DMS79 treated with DMSO at 0.1 percent for 48 hours (cell line): ENCODE data around the gene NMNAT3.
"Not testable (repeated sequence)": the region's sequence is repeated elsewhere in the genome, so short reads cannot be mapped to it uniquely, and the experiment has no call there.

Source experiments
- DNase-seq: peaks from one replicate; lab custom pipeline; 2025; lab: John Stamatoyannopoulos, UW

The NMNAT3 gene

DNA sequence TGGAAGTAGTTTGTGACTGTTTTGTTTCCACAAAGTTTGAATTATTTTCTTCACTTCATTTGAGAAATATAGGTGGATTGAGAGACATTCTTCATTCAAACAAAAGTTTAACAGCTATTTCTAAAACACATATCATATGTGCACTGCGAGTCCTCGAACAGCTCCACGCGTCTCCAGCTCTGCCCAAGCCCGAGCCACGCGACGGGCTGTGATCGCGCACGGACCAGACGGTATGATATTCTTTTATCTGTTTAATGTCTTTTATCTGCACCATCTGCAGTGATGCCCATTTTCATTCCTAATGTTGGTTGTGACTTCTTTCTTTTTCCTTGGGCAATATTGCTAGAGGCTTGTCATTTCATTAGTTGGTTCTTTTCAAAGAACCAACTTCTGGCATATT lies 94.1 kb downstream of the NMNAT3 start:
- not testable (repeated sequence) for DNase-seq

DNA sequence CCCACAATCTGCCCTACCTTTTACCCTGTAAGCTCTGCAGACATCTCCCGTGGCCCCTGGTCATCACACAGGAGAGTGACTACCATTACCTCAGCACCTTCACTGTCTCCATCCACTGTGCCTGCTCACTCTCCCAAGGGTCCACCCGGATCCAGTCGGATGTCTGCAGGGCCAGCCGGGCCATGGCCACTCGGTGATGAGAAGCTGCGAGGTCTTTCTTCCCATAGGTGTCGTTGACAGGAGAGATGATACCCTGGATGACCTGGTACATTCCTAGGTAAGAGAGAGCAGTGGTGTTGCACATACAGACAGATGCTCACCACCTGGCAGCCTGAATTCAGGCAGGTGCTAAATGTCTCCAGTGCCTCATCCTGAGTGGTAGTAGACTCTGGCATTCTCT lies 99.0 kb downstream of the NMNAT3 start:
- DNase-seq, result no peak

DNA sequence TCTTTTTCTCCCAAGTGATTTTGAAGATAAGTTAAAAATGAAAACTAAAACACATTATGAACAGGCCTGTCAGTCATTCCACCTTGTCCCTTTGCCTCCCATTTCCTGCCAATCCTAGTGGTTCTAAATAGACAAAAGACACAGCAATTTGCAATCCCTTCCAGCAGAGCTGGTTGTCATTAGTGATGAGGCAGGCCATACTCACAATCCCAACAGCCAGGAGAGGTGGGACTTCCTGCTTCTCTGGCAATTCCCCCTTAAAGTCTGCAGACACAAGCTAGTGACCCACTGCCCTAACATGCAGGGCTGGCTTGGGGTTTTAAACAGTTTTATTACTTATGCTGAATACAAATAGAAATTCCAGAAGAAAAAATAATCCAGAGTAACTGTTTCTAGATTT lies 99.9 kb downstream of the NMNAT3 start:
- DNase-seq, result no peak

DNA sequence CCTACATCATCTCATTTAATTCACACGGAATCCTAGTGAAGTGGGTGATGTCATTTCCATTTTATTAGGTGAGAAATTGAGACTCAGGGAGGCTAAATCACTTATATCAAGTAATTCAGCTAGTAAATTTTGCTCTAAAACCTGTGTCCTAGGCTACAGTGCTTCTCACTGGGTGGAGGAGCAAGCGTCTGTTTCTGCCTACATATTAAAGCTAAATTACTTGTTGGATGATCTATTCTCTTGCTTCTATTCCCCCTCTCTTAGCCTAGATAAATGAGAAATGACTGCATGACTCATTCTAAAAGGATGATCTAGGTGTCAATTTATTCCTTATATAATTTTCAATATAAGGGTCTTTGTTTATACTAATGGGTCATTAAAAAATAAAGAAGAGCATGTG lies 100.4 kb downstream of the NMNAT3 start:
- no peak for DNase-seq

DNA sequence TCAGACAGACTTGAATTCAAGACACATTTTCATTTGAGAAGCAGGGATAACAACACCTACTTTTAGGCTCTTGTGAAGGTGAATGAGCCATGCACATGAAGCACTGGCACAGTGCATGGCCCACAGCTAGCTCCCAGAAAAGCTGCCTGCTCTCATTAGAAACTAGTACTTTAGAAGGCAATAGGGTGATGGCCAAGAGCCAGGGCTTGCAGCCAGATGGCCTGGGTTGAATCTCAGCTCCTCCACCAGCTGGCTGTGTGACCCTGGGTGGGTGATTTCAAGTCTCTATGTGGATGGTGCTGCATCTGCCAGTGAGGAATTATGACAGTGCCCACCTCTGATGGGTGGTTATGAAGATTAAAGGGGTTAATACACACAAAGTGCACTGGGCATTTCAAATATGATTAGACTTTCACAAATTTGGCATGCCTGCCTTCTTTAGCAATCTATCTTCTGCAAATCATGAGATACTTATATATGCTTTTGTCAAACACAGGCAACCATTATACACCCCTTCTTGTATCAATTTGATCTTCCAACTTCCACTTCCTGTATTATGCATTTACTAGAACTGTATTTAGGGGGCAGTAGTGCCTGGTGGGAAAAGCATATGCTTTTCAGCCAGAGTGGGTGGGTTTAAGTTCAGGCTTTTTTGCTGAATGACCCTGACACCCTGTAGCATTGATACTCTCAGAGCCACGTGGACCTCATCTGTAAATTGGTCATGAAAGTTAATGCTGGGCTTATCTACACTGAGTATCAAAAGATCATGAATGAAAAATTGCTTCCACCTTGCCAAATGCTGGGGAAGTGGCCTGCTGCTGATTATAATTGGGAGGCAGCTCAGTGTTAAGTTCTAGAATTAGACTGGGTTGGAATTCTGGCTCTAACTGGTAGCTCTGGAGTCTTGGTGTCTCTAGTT lies 103.5 kb downstream of the NMNAT3 start:
- no peak for DNase-seq

DNA sequence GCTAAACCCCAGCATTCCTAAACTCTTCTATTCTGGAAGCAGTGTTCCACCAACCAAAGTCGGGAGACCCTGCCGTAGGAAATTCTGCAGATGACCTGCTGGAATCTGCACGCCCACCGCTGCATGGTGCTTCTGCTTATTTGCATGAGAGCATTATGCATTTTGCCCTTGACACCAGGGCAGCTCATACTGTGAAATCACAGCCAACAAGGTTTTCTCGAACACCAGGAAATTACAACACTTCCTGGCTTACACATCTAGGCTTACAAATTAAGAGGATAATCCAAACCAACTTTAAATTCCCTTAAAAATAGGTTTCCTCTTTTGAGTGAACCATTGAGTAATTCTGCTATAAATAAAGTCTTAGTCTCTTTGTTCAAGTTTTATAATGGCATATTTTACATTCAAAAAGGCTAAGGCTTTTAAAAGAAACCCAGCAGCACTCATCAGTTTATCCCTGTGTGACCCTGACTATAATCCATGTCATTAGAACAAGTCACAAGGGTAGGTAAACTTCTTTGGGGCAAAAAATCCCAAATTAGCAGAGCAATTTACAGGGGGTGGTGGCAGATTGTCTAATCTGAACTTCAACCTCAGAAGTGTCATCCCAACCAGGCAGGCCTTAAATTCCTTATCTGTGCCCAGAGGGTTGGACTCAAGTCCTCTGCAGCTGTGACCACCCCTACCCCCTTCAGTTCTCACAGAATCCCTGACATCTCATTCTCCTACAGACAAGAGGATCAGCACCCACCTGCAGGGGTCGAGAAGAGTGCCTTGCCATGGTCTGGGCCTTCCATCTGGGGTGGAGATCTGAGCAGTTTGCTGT lies 104.7 kb downstream of the NMNAT3 start:
- no peak for DNase-seq

DNA sequence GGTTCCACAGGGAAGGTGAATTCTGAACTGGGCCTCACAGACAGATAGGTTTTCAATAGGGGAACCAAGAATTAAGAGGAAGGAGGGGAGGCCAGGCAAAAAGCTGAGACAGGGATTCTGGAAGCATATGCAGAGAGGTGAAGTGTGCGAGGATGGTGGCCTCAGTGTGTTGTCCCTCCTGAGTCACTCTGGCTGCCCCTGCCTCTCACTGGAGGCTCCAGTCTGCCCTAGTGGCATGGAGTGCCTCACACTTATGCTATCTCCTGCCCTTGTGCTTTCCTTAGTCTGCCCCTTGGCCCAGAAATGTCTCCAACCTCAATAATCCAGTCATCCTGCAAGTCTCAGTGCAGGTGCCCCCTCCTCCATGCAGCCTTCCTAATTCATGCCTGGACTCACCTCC lies 106.1 kb downstream of the NMNAT3 start:
- no peak for DNase-seq

DNA sequence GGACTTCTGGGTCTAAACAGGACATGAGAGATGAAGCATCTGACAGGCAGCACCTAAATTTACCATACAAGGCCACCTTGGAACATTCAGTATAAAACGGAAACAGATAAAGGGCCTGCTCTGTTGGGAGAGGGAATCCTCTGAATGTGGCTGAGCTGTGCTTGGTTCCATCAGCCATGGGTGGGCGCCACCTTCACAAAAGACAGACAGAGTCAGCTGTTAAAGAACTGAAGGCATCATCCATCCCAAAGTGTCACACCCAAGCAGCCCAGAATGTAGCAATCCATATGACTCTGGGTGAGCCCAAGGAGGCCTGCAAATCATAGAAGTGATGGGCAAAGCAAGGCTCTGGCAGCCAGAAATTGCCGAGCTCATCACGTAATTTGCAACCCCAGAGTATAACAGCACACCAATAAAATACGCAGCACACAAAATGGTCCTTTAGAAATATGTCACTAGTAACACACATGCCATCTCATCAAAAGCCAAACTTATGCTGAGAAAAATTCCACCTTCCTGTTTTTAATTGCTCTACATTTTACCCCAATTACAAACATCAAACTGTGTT lies 113.4 kb downstream of the NMNAT3 start:
- DNase-seq, result no peak

DNA sequence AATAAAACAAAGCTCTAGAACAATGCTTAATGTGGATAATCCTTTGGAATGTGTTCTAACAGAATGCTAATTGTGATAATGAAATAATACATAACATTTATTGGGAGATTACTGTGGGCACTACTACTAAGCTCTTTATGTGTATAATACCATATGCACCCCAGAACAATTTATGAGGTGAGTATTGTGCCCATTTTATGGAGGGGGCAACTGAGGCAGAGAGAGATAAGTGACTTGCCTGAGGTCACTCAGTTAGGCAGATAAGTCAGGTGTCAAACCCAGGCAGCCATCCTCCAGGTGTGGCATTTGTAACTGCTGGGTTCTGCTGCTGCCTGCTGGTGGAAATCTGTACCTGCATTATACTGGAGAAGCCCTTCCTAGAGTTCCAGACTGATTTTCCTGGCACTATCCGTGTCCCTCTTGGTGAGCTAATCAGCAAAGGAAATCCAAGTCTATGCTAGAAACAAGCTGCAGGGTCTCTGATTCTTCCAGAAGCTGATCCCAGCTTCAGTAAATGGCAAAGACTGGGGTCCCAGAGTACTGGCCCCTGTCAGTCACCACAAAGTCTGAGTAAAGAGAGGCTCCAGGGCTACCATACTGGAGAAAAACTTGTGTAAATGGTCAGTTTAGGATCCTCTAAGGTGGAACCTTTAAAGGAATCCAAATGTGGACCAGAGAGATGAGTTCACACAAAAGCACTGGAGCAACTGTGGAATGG lies 115.7 kb downstream of the NMNAT3 start:
- peak; percentile 18 for DNase-seq

DNA sequence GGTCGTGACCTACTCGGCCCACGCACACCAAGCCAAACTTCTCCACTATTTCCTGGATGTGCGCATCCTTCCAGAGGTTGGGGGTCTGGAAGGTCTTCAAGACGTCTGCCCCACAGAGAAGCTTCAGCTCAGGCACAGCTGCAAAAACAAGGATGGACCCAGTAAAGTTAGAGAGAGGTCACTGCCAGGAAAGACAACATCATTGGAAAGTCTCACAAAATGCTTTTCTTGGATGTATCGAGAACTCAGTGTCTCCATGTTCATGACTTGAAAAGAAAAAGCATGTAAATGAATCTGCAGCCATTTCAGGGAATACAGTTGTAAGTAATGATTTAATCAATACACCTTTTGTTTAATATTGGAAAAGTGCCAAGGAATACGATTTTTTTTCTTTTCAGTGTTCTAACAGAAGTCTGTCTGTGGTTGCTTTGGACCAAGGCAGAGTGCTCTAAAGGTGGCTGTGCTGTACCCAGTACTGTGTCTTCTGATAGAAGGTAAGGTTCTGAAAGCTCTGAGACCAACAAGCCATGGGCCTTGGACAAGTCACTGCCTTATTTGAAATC lies 116.4 kb downstream of the NMNAT3 start:
- no peak for DNase-seq

DNA sequence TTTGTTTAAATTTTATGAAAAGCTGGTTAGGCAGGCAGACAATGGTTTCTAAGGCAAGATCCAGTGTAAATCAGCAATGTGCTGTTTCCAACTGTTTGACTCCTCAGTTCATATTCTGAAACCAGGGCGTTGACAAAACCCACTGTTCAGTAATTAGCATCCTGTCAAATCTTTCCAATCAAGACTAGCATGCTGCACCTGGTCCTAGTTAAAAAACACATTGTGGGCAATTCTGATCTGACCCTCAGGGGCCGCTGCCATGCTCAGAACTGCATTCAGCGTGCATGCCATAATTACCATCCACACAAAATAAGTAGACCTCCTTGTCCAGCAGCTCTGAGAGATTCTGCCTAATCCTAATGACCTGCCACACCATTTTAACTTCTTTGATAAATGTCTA lies 117.4 kb downstream of the NMNAT3 start:
- no peak for DNase-seq

DNA sequence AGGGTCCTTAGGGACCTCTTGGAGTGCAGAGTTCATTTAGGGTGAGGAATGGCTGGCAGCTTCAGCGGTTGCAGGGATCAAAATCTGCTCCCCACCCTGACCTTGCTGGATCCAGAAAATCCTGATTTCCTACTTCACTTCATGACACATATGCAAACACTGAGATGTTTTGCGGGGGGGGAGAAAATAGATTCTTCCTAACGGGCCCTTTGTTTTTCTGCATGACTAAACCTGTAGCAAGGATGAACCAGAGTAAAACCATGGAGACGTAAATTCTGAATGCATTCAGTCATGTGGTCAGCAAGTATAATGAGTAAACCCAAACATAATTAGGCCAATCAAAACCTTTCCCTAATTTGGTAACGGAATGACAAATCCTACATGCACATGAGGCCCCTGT lies 118.2 kb downstream of the NMNAT3 start:
- peak; percentile 64 for DNase-seq

DNA sequence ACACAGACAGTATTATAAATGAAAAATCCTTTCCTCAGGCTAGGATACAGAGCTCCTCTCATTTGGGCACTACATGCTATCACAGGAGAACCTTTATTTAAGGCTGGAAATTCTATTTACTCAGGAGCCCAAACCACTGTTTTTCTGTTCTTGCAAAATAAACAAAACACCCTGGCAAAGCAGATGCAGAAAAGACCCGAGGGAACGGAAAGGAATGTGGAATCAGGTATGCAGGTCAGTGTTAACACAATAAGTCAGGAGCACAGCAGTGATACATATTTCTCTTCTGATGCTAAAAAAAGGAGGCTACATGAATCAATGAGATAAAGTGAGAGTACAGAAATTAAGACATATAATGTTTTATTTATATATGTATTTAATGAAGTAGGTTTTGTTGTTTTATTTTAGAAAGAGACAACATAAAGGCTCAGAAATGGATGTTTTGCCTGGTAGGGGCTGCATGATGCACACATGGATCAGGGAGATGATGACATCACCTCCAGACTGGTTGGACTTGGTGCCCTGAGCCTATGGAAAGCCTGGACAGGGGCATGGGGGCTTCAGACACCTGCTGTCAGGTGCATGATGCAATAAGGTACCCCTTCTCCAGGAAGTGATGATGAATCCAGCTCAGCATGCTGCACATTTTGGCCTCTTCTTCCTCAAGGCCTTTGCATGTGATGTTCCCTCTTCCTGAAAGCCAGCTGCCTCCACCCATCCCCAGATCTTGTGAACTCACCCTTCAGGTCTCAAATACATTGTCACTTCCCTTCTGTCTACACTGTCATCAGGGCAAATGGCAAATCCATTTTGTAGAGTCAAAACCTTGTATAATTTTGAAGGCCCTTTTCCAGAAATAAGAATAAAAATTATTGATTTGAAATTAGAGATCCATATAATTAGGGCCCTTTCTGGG lies 119.2 kb downstream of the NMNAT3 start:
- DNase-seq, result no peak

DNA sequence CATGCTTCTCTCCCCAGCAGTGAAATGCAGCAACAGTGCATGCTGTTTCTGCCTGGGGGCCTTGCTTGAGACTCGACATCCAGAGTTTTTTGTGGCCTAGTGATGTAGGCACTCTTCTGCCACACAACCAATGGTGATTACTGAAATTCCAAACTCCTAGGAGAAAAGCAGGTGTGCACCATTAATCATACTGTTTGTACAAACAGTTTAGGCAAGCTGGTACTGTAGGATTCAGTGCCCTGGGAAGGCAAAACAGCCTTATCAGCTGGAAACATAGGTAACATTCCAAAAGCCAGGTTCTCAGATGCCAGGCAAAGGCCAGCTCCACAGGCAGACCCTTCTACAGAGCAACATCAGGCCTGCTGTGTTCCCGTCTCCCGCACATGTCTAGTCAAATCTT lies 120.7 kb downstream of the NMNAT3 start:
- no peak for DNase-seq

DNA sequence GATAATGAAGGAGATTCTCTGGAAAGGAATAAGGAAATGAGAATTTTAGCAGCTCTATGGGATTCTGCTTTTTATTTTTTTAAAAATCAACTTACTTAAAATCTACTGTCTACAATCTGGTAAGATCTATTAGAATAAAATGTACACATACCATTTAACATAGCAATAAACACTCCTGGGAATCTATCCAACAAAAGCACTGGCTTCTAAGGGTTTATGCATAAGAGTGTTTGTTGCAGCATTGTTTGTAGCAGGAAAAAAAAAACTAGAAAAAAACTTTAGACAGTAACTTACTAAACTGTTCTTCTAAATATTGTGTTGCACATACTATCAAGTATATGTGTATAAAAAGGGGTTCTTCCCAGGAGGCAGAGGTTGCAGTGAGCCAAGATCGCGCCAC lies 122.5 kb downstream of the NMNAT3 start:
- no peak for DNase-seq

DNA sequence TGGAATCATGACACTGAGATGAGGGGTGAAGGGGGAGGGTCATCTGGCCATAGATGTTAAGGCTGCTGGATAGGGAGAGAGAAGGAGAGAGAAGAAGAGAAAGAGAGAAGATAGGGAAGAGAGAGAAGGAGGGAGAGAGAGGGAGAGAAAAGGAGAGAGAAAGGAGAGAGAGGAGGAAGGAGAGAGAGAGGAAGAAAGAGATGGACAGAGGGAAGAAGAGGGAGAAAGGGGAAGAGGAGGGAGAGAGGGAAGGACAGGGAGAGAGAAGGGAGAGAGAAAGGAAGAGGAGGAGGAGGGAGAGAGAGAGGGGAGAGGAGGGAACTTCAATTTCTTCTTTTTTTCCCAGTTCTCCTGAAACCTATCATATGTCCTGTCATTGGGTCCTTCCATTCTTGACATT lies 123.1 kb downstream of the NMNAT3 start:
- no peak for DNase-seq

DNA sequence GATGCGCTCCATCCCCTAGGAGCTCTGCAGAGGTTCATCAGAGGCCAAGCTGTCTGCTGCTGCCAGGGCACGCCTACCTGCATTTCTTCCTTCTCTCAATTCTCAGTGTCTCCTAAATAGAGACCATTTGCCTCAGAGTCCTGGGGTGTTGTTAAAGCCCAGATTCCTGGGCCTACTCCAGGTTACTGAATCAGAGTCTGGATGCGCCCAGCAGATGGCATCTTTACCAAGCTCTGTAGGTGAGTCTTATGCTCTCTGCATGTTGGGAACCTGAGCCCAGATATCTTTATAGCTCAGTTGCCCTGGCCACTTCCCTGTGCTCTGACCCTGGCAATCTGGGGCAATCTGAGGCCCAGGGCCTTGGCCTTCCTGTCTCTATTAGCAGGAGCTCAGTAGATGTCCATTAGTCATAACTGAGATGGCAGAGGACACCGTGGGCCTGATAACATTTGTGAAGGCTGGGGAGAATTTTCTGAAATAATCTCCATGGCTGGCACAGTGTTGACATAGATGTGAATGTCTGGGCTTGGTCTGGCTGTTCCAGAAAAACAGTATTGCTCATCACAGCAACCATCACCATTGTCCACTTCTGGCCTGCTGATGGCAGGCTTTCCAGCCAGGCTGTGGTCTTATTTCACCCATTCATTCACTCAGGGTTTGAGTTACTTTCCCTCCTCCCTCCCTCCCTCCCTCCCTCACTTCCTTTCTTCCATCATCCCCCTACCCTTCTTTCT lies 125.0 kb downstream of the NMNAT3 start:
- no peak for DNase-seq

DNA sequence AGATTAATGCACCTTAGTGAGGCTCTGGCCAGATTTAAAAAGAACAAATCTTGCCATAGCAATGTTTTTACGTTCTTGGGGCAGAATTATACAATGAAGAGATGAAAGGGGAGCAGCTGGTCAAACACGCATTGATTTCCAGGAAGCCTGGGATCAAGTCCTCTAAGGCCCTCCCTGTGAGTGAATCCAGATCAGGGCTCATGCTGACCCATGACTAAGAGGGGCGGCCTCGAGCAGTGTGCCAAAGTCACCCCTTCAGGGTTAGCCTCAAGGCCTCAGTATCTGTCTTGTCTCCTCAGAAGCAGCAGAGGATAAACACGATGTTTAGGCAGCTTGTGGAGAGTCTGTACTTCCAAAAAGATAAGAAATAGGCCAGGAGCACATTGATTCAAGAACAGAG lies 129.0 kb downstream of the NMNAT3 start:
- DNase-seq, result no peak

DNA sequence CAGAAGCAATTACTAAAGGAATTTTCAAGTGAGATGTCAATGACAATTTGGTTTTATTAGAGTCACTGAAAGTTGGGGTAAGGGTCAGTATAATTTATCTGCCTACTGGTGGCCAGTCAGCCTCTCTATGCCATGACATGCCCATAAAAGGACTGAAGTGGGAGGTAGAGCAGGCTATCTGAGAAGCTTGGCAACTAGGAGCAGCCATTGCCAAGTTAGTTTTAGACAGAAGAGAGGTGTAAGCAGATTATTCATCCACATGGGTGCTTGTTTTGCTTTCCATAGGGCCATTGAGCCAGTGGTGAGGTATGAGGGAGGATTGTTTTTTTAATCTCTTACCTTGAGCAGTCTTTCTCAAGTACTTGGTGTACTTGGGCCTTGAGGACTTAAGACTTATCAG lies 130.1 kb downstream of the NMNAT3 start:
- DNase-seq, result no peak

DNA sequence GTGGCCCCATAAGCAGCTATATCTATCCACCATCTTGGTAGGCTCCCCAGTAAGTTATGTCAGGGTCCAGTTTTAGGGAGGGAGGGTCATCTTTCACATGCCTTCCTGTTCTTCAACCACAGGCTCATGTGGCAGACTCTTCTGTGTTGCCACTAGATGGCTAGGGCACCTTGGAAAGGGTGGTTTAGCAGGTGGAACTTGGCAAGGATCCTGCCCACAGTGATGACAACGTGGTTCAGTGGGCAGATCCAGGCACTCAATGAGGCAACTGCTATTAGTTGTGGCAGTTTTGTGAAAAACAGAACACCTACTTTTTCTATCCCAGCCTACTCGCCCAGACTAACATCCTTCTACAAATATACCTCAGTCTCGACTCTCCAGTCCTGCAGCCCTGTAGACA lies 131.0 kb downstream of the NMNAT3 start:
- DNase-seq, result no peak
